ENCODE data around the gene SNRPE.

DNA sequence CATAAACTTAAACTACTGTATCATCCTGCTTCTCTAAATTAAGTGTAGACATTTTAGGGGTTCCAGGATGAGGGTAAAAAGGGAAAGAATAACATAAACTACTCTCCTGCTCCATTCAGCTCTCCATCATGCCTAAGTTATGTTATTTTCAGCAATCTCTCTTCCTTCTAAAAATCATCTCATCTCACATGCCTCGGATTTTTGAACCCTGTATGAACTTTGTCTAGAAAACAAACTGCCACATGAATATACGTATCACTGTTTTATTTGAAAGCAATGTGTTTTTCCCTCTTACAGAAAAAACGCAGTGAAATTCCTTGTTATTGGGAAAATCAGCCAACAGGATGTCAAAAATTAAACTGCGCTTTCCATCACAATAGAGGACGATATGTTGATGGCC is 33.4 kb upstream of the SNRPE start:
- TF ChIP-seq, protein P1, sequence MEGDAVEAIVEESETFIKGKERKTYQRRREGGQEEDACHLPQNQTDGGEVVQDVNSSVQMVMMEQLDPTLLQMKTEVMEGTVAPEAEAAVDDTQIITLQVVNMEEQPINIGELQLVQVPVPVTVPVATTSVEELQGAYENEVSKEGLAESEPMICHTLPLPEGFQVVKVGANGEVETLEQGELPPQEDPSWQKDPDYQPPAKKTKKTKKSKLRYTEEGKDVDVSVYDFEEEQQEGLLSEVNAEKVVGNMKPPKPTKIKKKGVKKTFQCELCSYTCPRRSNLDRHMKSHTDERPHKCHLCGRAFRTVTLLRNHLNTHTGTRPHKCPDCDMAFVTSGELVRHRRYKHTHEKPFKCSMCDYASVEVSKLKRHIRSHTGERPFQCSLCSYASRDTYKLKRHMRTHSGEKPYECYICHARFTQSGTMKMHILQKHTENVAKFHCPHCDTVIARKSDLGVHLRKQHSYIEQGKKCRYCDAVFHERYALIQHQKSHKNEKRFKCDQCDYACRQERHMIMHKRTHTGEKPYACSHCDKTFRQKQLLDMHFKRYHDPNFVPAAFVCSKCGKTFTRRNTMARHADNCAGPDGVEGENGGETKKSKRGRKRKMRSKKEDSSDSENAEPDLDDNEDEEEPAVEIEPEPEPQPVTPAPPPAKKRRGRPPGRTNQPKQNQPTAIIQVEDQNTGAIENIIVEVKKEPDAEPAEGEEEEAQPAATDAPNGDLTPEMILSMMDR (IDR thresholded peaks at IDR 0.05; ENCODE audit: low read depth, low read length, missing input control) = no peak
- TF ChIP-seq SP1 (IDR thresholded peaks at IDR 0.05) (no peak), RAD21 (IDR thresholded peaks at IDR 0.05) (no peak), RXRA (IDR thresholded peaks at IDR 0.05) (no peak), EGR1 (IDR thresholded peaks at IDR 0.05; ENCODE audit: low read depth in 2 of 2) (no peak), GABPA (IDR thresholded peaks at IDR 0.05 in 1 of 2, conservative IDR thresholded peaks at IDR 0.05 in 1 of 2) (no peak), TAF1 (conservative IDR thresholded peaks at IDR 0.05) (no peak), JUND (IDR thresholded peaks at IDR 0.05) (no peak)
- TF ChIP-seq, protein P2, sequence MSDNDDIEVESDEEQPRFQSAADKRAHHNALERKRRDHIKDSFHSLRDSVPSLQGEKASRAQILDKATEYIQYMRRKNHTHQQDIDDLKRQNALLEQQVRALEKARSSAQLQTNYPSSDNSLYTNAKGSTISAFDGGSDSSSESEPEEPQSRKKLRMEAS (IDR thresholded peaks at IDR 0.05) = no peak
- TF ChIP-seq, protein P3, sequence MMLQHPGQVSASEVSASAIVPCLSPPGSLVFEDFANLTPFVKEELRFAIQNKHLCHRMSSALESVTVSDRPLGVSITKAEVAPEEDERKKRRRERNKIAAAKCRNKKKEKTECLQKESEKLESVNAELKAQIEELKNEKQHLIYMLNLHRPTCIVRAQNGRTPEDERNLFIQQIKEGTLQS (IDR thresholded peaks at IDR 0.05) = no peak
- TF ChIP-seq, protein P4, sequence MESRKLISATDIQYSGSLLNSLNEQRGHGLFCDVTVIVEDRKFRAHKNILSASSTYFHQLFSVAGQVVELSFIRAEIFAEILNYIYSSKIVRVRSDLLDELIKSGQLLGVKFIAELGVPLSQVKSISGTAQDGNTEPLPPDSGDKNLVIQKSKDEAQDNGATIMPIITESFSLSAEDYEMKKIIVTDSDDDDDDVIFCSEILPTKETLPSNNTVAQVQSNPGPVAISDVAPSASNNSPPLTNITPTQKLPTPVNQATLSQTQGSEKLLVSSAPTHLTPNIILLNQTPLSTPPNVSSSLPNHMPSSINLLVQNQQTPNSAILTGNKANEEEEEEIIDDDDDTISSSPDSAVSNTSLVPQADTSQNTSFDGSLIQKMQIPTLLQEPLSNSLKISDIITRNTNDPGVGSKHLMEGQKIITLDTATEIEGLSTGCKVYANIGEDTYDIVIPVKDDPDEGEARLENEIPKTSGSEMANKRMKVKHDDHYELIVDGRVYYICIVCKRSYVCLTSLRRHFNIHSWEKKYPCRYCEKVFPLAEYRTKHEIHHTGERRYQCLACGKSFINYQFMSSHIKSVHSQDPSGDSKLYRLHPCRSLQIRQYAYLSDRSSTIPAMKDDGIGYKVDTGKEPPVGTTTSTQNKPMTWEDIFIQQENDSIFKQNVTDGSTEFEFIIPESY (IDR thresholded peaks at IDR 0.05) = no peak
- TF ChIP-seq, protein P5, sequence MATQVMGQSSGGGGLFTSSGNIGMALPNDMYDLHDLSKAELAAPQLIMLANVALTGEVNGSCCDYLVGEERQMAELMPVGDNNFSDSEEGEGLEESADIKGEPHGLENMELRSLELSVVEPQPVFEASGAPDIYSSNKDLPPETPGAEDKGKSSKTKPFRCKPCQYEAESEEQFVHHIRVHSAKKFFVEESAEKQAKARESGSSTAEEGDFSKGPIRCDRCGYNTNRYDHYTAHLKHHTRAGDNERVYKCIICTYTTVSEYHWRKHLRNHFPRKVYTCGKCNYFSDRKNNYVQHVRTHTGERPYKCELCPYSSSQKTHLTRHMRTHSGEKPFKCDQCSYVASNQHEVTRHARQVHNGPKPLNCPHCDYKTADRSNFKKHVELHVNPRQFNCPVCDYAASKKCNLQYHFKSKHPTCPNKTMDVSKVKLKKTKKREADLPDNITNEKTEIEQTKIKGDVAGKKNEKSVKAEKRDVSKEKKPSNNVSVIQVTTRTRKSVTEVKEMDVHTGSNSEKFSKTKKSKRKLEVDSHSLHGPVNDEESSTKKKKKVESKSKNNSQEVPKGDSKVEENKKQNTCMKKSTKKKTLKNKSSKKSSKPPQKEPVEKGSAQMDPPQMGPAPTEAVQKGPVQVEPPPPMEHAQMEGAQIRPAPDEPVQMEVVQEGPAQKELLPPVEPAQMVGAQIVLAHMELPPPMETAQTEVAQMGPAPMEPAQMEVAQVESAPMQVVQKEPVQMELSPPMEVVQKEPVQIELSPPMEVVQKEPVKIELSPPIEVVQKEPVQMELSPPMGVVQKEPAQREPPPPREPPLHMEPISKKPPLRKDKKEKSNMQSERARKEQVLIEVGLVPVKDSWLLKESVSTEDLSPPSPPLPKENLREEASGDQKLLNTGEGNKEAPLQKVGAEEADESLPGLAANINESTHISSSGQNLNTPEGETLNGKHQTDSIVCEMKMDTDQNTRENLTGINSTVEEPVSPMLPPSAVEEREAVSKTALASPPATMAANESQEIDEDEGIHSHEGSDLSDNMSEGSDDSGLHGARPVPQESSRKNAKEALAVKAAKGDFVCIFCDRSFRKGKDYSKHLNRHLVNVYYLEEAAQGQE (IDR thresholded peaks at IDR 0.05) = no peak
